ENCODE measurements around the gene WDR7.

The WDR7 gene

DNA sequence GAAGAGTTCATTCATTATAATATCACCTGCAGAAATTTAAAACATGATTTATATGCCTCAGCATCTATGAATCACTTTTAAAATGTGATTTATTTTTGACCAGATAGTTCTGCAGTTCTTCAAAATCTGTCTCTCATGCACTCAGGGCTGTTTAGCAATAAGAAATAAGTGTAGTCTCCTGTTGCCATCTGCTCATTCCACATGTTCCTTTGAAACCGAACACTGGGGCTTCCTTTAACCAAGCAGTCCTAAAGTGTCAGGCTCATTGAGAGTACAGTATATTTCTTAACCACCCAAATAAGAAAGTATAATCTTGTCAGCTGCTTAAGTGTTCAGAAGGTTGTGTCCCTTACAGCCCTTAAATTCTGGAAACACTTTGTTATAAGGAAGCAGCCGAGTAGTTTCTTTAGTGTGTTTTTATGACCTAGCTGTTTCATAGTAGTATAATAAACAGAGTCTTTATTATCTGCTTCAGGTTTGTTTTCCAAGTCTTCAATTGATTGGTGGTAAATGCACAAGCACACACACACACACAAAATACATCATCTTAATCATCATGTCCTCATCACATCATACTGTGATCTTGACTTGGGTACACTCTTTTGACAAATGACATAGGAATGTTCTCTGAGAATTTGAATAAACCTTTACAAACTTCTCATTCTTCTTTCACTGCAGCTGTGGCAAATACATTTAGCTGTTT is 10.4 kb downstream of the WDR7 start:
- no peak overlapping the region for H3K9ac ChIP-seq (ENCODE audit: low read length)
- H3K9me3 ChIP-seq (ENCODE audit: control insufficient read depth, low read length), result no peaks in the 10 kb centered on the region
- no peaks in the 10 kb centered on the region for H3K36me3 ChIP-seq (ENCODE audit: control insufficient read depth, insufficient read depth, low read length)
- H3K4me3 ChIP-seq (ENCODE audit: low read length), result no peak overlapping the region
- H3K4me1 ChIP-seq (ENCODE audit: control insufficient read depth, insufficient read depth, low read length), result no peaks in the 10 kb centered on the region
- no peaks in the 10 kb centered on the region for H3K27me3 ChIP-seq (ENCODE audit: control insufficient read depth, insufficient read depth, low read length)

DNA sequence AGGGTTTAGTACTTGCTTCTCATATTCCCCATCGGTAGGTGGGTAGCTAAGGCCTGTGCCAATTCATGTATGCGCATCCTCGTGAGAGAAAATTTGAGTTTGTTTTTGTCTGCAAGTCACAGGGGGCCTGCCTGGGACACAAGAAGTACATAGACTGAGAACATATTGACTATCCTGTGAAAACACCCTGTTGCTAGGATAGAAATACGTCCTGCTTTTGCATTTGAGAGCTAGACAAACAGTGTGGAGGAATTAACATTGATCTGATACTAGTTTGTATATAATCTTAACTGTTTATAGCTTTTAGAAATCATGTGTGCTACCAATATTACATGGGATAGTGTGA is 10.9 kb downstream of the WDR7 start:
- Histone ChIP-seq H3K4me1 (ENCODE audit: control insufficient read depth, insufficient read depth, low read length) (no peaks in the 10 kb centered on the region), H3K36me3 (ENCODE audit: control insufficient read depth, insufficient read depth, low read length) (no peaks in the 10 kb centered on the region), H3K4me3 (ENCODE audit: low read length) (no peak overlapping the region), H3K9me3 (ENCODE audit: control insufficient read depth, low read length) (no peaks in the 10 kb centered on the region), H3K27me3 (ENCODE audit: control insufficient read depth, insufficient read depth, low read length) (no peaks in the 10 kb centered on the region), H3K9ac (ENCODE audit: low read length) (no peak overlapping the region)

- Histone ChIP-seq H3K9me3 (ENCODE audit: control insufficient read depth, low read length) (no peaks in the 10 kb centered on the region), H3K9ac (ENCODE audit: low read length) (no peak overlapping the region), H3K36me3 (ENCODE audit: control insufficient read depth, insufficient read depth, low read length) (no peaks in the 10 kb centered on the region), H3K4me3 (ENCODE audit: low read length) (no peak overlapping the region), H3K27me3 (ENCODE audit: control insufficient read depth, insufficient read depth, low read length) (no peaks in the 10 kb centered on the region), H3K4me1 (ENCODE audit: control insufficient read depth, insufficient read depth, low read length) (no peaks in the 10 kb centered on the region)
Observed at GRCh38 chr18:56662502-56662901, 11.3 kb downstream of the WDR7 start.

- no peak overlapping the region for H3K4me3 ChIP-seq (ENCODE audit: low read length)
- H3K9me3 ChIP-seq (ENCODE audit: control insufficient read depth, low read length), result no peaks in the 10 kb centered on the region
- H3K27me3 ChIP-seq (ENCODE audit: control insufficient read depth, insufficient read depth, low read length), result no peaks in the 10 kb centered on the region
- no peak overlapping the region for H3K9ac ChIP-seq (ENCODE audit: low read length)
- H3K36me3 ChIP-seq (ENCODE audit: control insufficient read depth, insufficient read depth, low read length), result no peaks in the 10 kb centered on the region
- H3K4me1 ChIP-seq (ENCODE audit: control insufficient read depth, insufficient read depth, low read length), result no peaks in the 10 kb centered on the region
Observed at GRCh38 chr18:56662902-56663301, 11.7 kb downstream of the WDR7 start.

DNA sequence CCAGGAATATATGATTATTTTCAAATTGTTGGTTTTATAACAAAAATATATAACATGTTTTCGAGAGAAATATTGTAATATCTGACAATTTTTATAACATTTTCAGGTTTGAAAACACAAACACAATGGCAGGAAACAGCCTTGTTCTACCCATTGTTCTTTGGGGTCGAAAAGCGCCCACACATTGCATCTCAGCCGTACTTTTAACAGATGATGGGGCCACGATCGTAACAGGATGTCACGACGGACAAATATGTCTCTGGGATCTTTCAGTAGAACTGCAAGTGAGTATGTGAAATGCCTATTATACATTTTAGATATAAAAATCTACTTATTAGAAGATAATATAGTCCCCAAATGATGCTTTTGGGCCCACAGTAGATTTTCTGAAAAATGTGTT is 21.2 kb downstream of the WDR7 start:
- no peaks in the 10 kb centered on the region for H3K27me3 ChIP-seq (ENCODE audit: control insufficient read depth, insufficient read depth, low read length)
- H3K4me1 ChIP-seq (ENCODE audit: control insufficient read depth, insufficient read depth, low read length), result no peaks in the 10 kb centered on the region
- no peak overlapping the region for H3K9ac ChIP-seq (ENCODE audit: low read length)
- H3K36me3 ChIP-seq (ENCODE audit: control insufficient read depth, insufficient read depth, low read length), result no peaks in the 10 kb centered on the region
- no peak overlapping the region for H3K4me3 ChIP-seq (ENCODE audit: low read length)
- no peaks in the 10 kb centered on the region for H3K9me3 ChIP-seq (ENCODE audit: control insufficient read depth, low read length)

DNA sequence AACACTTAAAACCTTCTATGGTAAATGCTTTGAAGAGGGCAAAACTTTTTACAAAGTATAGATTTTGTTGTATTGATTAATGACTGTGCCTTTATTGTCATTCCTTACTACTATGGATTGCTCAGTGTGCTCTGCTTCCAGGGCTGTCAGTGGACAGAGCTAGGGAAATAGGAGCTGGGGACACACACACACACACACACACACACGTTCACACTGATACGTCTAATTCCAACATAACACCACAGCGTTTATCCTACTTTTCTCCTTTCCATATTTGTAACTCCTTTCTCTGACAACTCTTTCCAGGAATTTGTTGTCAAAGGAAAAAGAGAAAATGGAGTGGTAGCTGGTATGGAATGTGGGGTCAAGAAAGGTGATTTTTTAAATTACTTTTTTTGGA is 21.8 kb downstream of the WDR7 start:
- H3K4me1 ChIP-seq (ENCODE audit: control insufficient read depth, insufficient read depth, low read length), result no peaks in the 10 kb centered on the region
- no peaks in the 10 kb centered on the region for H3K9me3 ChIP-seq (ENCODE audit: control insufficient read depth, low read length)
- H3K27me3 ChIP-seq (ENCODE audit: control insufficient read depth, insufficient read depth, low read length), result no peaks in the 10 kb centered on the region
- no peak overlapping the region for H3K4me3 ChIP-seq (ENCODE audit: low read length)
- no peak overlapping the region for H3K9ac ChIP-seq (ENCODE audit: low read length)
- H3K36me3 ChIP-seq (ENCODE audit: control insufficient read depth, insufficient read depth, low read length), result no peaks in the 10 kb centered on the region

DNA sequence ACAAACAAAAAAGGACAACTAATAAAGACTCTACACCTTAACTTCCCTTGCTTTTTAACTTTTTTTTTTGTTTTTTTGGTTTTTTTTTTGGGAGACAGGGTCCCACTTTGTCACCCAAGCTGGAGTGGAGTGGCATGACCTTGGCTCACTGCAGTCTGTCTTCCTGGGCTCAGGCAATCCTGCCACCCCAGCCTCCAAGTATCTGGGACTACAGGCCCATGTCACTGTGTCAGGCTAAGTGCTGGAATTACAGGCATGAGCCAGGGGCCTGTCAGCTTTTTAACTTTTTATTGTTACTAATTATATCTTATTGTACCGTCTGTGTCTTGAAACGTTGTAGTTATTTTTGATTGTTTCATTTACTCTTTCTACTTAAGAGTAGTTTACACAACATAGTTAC is 25.5 kb downstream of the WDR7 start:
- H3K4me3 ChIP-seq (ENCODE audit: low read length), result no peak overlapping the region
- no peaks in the 10 kb centered on the region for H3K9me3 ChIP-seq (ENCODE audit: control insufficient read depth, low read length)
- H3K4me1 ChIP-seq (ENCODE audit: control insufficient read depth, insufficient read depth, low read length), result no peaks in the 10 kb centered on the region
- H3K9ac ChIP-seq (ENCODE audit: low read length), result no peak overlapping the region
- no peaks in the 10 kb centered on the region for H3K27me3 ChIP-seq (ENCODE audit: control insufficient read depth, insufficient read depth, low read length)
- no peaks in the 10 kb centered on the region for H3K36me3 ChIP-seq (ENCODE audit: control insufficient read depth, insufficient read depth, low read length)

DNA sequence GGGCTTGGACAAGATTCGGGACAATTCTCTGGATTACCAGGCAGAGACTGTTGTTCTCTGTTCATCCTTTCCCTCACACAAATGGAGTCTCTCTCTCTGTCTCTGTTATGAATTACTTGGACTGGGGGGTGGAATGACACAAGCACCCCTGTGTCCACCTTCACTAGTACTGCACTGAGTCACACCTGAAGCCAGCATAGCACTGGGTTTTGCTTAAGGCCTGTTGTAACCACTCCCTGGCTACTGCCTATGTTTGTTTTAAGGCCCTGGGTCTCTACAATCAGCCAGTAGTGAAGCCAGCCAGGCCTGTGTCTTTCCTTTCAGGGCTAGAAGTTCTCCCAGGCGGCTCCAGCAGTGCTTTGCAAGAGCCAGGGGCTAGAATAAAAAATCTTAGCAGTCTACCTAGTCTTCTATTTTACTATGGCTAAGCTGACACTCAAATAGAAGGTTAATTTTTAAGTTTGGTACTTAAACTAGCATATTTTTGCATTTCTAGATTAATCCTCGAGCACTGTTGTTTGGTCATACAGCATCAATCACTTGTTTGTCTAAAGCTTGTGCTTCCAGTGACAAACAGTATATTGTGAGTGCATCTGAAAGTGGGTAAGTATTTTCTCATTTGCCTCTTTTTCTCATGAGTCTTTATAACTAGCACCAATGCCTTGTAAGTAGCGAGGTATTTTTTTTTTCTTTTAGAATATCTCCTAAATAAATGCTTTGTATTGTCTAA is 27.8 kb downstream of the WDR7 start:
- Histone ChIP-seq H3K4me1 (ENCODE audit: control insufficient read depth, insufficient read depth, low read length) (no peaks in the 10 kb centered on the region), H3K36me3 (ENCODE audit: control insufficient read depth, insufficient read depth, low read length) (no peaks in the 10 kb centered on the region), H3K27me3 (ENCODE audit: control insufficient read depth, insufficient read depth, low read length) (no peaks in the 10 kb centered on the region), H3K4me3 (ENCODE audit: low read length) (no peak overlapping the region), H3K9ac (ENCODE audit: low read length) (no peak overlapping the region), H3K9me3 (ENCODE audit: control insufficient read depth, low read length) (no peaks in the 10 kb centered on the region)

DNA sequence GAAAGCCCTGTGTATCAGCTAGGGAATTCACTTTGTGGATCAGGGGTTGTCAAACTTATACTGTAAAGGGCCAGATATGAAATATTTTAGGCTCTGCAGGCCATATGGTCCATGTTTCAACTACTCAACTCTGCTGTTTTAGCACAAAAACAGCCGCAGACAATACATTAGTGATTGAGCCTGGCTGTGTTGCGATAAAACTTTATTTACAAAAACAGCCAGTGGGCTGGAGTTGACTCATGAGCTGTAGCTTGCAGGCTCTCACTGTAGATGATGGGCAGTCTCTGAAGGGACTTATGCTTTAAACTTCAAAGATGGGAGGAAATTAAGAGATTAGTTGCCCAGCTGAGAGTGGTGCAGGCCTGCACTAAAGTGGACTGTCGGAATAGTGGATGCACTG is 33.1 kb downstream of the WDR7 start:
- Histone ChIP-seq H3K9ac (ENCODE audit: low read length) (no peak overlapping the region), H3K9me3 (ENCODE audit: control insufficient read depth, low read length) (no peaks in the 10 kb centered on the region), H3K4me3 (ENCODE audit: low read length) (no peak overlapping the region), H3K4me1 (ENCODE audit: control insufficient read depth, insufficient read depth, low read length) (no peaks in the 10 kb centered on the region), H3K36me3 (ENCODE audit: control insufficient read depth, insufficient read depth, low read length) (no peaks in the 10 kb centered on the region), H3K27me3 (ENCODE audit: control insufficient read depth, insufficient read depth, low read length) (no peaks in the 10 kb centered on the region)

- Histone ChIP-seq H3K36me3 (ENCODE audit: control insufficient read depth, insufficient read depth, low read length) (no peaks in the 10 kb centered on the region), H3K4me1 (ENCODE audit: control insufficient read depth, insufficient read depth, low read length) (no peaks in the 10 kb centered on the region), H3K9ac (ENCODE audit: low read length) (no peak overlapping the region), H3K9me3 (ENCODE audit: control insufficient read depth, low read length) (no peaks in the 10 kb centered on the region), H3K4me3 (ENCODE audit: low read length) (no peak overlapping the region), H3K27me3 (ENCODE audit: control insufficient read depth, insufficient read depth, low read length) (no peaks in the 10 kb centered on the region)
Observed at GRCh38 chr18:56691530-56691929, 40.4 kb downstream of the WDR7 start.

DNA sequence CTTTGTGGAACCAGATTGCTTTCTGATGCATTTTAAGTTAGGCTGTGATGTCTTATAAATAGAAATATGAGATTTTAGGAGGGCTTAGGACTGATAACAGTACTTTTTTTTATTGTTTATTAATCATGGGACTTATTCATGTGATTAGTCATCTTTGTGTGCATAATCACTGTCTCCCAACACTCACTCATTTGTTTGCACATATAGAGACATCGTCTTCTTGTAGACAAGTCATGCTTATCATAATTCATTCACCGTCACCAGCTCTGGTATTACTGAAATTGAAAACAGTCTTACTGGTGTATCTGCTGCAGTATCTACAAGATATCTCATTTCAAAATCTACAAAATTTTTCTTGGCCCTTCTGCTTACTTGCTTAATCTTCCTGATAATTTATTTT is 45.8 kb downstream of the WDR7 start:
- Histone ChIP-seq H3K27me3 (ENCODE audit: control insufficient read depth, insufficient read depth, low read length) (no peaks in the 10 kb centered on the region), H3K4me1 (ENCODE audit: control insufficient read depth, insufficient read depth, low read length) (no peaks in the 10 kb centered on the region), H3K4me3 (ENCODE audit: low read length) (no peak overlapping the region), H3K36me3 (ENCODE audit: control insufficient read depth, insufficient read depth, low read length) (no peaks in the 10 kb centered on the region), H3K9me3 (ENCODE audit: control insufficient read depth, low read length) (no peaks in the 10 kb centered on the region), H3K9ac (ENCODE audit: low read length) (no peak overlapping the region)

DNA sequence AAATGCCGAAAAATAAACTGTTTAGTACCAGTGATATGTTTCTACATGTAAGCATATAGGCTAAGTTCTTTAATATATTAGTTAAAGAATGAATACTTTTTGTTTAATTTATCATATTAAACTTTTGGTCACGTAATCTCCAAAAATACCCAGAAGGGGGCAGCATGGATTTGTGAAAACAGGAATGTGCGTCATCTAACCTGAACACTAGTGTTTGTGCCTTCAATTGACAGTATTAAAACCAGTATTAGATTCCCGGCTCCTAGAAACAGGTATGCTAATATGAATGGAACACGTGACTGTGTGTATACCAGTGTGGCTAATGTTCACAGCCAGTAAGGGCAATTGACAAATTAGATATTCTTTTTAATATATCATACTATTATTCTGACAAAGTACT is 51.8 kb downstream of the WDR7 start:
- Histone ChIP-seq H3K36me3 (ENCODE audit: control insufficient read depth, insufficient read depth, low read length) (no peaks in the 10 kb centered on the region), H3K9ac (ENCODE audit: low read length) (no peak overlapping the region), H3K4me1 (ENCODE audit: control insufficient read depth, insufficient read depth, low read length) (no peaks in the 10 kb centered on the region), H3K9me3 (ENCODE audit: control insufficient read depth, low read length) (no peaks in the 10 kb centered on the region), H3K27me3 (ENCODE audit: control insufficient read depth, insufficient read depth, low read length) (no peaks in the 10 kb centered on the region), H3K4me3 (ENCODE audit: low read length) (no peak overlapping the region)
